ENCODE data around the gene PDSS2. TPM values are rescaled to one million over a fixed set of nuclear protein-coding genes. Genes with fewer than 3 reads are reported as not detected.

PDSS2 gene
- total RNA-seq, 1 experiment from 2014 or later: 12.1 TPM

DNA sequence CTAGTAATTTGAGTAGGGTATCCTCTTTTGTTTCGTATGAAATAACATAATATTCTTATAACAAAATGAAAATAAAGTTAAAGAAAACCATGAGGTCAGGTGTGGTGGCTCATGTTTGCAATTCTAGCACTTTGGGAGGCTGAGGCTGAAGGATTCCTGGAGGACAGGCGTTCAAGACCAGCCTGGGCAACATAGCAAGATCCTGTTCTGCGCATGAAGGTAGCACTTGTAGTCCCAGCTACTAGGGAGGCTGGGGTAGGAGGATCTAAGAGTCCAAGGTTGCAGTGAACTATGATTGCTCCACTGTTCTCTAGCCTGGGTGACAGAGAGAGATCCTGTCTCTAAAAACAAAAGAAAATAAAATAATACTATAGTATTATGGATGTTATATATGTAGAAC lies 145.6 kb downstream of the PDSS2 start:
- Histone ChIP-seq H2AFZ (ENCODE audit: low read length) (no peak overlapping the region), H3K4me2 (ENCODE audit: insufficient read depth, insufficient read length, low read length) (no peak overlapping the region), H4K91ac (ENCODE audit: insufficient read length, low read depth, low read length) (no peak overlapping the region), H3K79me2 (ENCODE audit: insufficient read depth, low read length) (no peaks in the 10 kb centered on the region), H3K79me1 (ENCODE audit: insufficient read depth, low read depth, low read length, poor library complexity, severe bottlenecking) (no peaks in the 10 kb centered on the region), H4K20me1 (ENCODE audit: control insufficient read depth, insufficient read depth, insufficient read length) (no peaks in the 10 kb centered on the region), H3T11ph (ENCODE audit: low read length) (no peak overlapping the region), H2AK5ac (ENCODE audit: insufficient read length, low read length) (no peak overlapping the region), H3K14ac (ENCODE audit: insufficient read depth, low read length) (no peak overlapping the region), H3K27me3 (ENCODE audit: insufficient read depth, low read length) (no peaks in the 10 kb centered on the region; the same call in 1 of the 2 replicates), H2BK12ac (ENCODE audit: insufficient read length, low read depth, low read length) (no peak overlapping the region), H2BK15ac (ENCODE audit: low read depth, low read length) (no peak overlapping the region), H3K18ac (ENCODE audit: insufficient read length, low read depth, low read length) (no peak overlapping the region), H3K9ac (ENCODE audit: extremely low read depth, insufficient read length, low read length) (no peak overlapping the region), H3K23me2 (ENCODE audit: insufficient read length, low read depth, low read length, poor library complexity, severe bottlenecking) (no peaks in the 10 kb centered on the region), H3K9me3 (ENCODE audit: control insufficient read depth, low read depth, low read length) (no peaks in the 10 kb centered on the region), H3K4me1 (ENCODE audit: insufficient read depth, low read length) (no peaks in the 10 kb centered on the region), H4K8ac (replicated peaks; ENCODE audit: insufficient read length, low read depth, low read length) (no peak overlapping the region), H3K23ac (ENCODE audit: insufficient read length, low read depth, low read length) (no peak overlapping the region), H2BK5ac (ENCODE audit: insufficient read length, low read length) (no peak overlapping the region), H2BK20ac (ENCODE audit: low read depth, low read length, poor library complexity, severe bottlenecking) (no peak overlapping the region), H2BK120ac (ENCODE audit: low read depth, low read length, poor library complexity, severe bottlenecking) (no peak overlapping the region), H3K56ac (ENCODE audit: insufficient read length, low read depth, low read length) (no peak overlapping the region), H3K27ac (ENCODE audit: insufficient read length, low read depth, low read length) (no peak overlapping the region), H3K4ac (ENCODE audit: low read depth, low read length) (no peak overlapping the region), H4K5ac (ENCODE audit: insufficient read length, low read depth, low read length) (no peak overlapping the region)
- DNase-seq: no peak
- Mint-ChIP-seq H3K4me1 (0 out of 4 replicates have a peak, but pooled peaks cover 0 to 2% of the 10 kb centered on the region in 2 experiments), H3K36me3 (ENCODE audit: insufficient read depth in 1 of 3, low read depth in 3 of 3) (no peaks in the 10 kb centered on the region), H3K27me3 (ENCODE audit: low read depth) (no peaks in the 10 kb centered on the region), H3K27ac (no peak overlapping the region), H3K9me3 (no peaks in the 10 kb centered on the region), H3K4me3 (no peak overlapping the region)
- TF ChIP-seq, protein P1, sequence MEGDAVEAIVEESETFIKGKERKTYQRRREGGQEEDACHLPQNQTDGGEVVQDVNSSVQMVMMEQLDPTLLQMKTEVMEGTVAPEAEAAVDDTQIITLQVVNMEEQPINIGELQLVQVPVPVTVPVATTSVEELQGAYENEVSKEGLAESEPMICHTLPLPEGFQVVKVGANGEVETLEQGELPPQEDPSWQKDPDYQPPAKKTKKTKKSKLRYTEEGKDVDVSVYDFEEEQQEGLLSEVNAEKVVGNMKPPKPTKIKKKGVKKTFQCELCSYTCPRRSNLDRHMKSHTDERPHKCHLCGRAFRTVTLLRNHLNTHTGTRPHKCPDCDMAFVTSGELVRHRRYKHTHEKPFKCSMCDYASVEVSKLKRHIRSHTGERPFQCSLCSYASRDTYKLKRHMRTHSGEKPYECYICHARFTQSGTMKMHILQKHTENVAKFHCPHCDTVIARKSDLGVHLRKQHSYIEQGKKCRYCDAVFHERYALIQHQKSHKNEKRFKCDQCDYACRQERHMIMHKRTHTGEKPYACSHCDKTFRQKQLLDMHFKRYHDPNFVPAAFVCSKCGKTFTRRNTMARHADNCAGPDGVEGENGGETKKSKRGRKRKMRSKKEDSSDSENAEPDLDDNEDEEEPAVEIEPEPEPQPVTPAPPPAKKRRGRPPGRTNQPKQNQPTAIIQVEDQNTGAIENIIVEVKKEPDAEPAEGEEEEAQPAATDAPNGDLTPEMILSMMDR (conservative IDR thresholded peaks at IDR 0.05): no peak
- no CpG with 5 or more reads among the region's 3 CpGs for WGBS (ENCODE audit: extremely low coverage, insufficient read length, low lambda C conversion rate)
